Stimulated activated CD4-positive, alpha-beta T cell treated with anti-CD3 and anti-CD28 coated beads, Interleukin-1b, Interleukin-23, amount 100 ng/mL, for 48 hours (primary cell): ENCODE data around the gene NHSL1.

Source experiments
- DNase-seq: peaks from one replicate; pipeline ENCODE4 v3.0.0-alpha.2; 2020

NHSL1 gene, protein sequence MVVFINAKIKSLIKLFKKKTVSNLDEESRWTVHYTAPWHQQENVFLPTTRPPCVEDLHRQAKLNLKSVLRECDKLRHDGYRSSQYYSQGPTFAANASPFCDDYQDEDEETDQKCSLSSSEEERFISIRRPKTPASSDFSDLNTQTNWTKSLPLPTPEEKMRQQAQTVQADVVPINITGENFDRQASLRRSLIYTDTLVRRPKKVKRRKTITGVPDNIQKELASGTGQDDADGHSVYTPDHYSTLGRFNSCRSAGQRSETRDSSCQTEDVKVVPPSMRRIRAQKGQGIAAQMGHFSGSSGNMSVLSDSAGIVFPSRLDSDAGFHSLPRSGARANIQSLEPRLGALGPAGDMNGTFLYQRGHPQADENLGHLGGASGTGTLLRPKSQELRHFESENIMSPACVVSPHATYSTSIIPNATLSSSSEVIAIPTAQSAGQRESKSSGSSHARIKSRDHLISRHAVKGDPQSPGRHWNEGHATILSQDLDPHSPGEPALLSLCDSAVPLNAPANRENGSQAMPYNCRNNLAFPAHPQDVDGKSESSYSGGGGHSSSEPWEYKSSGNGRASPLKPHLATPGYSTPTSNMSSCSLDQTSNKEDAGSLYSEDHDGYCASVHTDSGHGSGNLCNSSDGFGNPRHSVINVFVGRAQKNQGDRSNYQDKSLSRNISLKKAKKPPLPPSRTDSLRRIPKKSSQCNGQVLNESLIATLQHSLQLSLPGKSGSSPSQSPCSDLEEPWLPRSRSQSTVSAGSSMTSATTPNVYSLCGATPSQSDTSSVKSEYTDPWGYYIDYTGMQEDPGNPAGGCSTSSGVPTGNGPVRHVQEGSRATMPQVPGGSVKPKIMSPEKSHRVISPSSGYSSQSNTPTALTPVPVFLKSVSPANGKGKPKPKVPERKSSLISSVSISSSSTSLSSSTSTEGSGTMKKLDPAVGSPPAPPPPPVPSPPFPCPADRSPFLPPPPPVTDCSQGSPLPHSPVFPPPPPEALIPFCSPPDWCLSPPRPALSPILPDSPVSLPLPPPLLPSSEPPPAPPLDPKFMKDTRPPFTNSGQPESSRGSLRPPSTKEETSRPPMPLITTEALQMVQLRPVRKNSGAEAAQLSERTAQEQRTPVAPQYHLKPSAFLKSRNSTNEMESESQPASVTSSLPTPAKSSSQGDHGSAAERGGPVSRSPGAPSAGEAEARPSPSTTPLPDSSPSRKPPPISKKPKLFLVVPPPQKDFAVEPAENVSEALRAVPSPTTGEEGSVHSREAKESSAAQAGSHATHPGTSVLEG (N-terminal part only)

DNA sequence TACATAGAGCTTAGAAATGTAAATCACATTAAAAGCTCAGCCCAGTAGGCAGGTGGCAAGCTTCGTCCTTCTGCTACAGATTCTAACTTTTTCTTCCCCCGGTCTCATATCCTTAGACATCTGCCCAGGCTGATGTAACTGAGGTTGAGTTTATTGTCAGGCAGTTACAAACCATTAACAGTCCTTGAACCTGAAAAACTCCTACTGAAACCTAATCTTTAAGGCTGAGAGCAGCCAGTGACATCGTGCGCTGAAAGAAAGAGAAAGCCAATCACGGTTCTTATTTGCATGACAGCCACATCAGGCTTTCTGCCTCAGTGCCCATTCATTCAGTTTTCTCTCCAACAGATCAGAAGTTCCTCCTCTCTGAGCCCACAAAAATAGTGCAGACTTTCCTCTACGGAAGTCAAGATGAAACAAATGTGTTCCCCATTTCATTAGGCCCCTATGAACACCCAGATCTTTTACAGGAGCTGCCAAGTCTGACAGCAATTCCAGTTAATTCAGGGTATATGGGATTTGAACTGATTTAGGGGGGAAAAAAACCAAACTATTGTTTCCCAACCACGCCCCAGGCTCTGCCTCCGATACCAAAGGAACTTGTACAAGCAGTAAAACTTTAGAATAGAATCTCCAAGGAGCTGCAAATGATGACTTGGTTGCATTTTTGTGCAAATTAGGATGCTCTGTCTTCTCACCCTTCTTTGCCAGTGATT, at the start of gene NHSL1:
NHSL1 (minus strand) TSS at position 192 of the 716 bp plus-strand sequence. CDS start 204 bp downstream, outside the sequence.
- no peak for DNase-seq

DNA sequence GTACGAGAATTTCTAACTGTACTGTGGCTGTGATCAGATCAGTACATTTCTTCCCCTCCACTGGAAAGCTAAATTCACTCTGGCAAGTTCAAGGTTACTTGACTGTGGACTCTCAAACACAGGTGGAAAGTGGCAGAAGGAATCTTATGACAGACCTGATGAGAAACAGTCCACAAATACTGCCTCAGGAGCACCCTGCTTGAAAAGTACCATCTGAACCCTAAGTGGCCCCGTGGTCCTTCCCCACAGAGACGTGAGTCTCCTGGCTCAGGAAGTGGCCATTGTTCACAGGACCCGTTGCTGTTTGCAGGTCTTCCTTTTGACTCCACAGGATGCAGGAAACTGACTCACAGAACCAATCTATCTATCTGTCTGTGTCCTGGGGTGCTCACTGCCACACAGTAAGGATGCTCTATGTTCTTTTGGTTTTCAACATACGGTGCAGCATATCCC, 47.5 kb upstream of the NHSL1 start:
- peak; percentile 11 for DNase-seq

DNA sequence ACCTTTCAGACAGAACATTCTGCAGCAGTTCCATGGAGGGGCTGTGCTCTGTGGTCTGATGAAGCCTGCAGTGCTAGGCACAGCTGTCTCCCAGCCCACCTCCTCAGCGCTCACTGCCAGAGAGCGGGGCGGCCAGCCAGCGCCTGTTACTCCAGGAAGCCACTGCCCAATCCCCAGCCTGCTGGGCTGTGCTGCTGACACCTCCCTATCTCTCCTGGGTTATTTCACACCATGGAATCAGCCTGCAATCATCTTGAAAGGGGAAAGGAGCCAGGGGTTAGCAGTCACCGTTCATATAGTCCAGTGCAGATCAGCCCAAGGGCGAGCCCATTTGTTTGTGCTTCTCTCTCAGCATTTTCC, 46.3 kb upstream of the NHSL1 start:
- no peak for DNase-seq

DNA sequence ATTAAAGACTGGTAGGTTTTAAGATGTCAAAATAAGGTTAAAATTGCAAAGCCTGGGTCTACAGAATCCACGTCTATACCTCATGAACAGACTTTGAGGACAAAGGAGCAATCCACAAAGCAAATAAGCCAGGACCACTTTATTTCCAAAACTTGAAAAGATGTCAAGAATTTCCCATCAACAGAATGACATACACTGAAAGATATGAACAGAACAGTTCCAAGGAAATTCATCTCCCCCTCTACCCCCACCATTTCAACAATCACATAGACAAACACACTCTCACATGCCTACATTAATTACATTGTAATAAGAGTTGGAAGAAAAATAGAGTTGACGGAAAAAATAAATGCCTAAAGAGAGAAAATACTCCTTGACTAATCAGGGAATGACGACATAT, 45.2 kb upstream of the NHSL1 start:
- DNase-seq: no peak

DNA sequence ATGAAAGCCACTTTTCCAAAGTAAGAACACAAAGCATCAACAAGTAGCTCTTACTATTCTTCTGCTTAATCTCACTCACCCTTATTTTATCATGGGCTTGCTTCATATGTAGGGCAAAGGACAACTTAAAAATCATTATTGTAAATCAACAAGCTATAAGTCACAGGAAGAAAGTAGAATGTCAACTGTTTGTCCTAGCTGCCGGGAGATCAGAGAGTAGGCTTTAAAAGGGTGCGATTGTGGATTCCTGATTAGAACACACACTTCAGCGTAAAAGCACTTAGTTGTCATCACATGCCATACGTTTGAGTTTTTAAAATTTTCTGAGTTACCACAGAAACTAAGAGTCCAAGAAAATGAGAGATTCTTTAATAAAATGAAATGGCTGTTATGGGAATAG, 44.4 kb upstream of the NHSL1 start:
- DNase-seq: no peak

DNA sequence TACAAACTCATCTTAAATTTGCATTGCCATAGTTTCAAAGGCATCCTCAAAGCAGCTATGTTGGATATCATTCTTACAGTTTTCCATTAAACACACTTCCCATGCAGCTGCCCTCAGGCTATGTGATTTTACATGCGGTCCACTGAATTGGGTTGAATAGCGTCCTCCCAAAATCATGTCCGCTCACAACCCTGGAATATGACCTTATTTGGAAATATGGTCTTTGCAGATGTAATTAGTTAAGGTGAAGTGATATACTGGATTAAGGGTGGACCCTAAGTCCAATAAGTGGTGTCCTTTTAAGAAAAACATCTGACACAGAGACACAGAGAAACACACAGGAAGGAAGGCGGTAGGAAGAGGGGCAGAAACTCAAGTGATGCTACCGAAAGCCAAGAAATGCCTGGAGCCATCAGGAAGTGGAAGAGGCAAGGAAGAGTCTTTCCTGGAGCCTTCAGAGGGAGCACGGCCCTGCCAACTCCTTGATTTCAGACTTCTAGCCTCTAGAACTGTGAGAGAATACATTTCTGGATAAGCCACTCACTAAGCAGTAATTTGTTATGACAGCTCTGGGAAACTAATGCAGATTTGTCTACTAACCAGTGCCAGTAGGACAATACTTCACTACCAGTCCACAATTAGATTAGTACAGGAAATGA, 42.7 kb upstream of the NHSL1 start:
- no peak for DNase-seq

DNA sequence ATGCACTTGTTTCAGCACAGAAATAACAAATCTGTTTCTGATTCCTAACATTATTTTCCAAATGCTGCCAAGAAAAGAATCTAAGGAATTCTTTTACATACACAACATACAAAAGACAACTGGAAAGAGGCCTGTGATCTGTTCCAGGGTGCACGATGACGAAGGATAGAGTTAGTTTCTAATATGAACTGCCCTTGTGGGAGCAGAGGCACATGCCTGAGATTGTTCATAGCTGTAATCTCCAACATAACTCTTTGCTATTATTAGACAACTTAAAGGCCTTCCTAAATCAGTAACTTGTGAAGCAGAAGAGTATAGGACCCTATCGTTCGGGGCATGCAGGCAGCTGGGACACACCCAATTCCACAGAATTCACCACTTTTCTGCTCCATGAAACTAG, 41.2 kb upstream of the NHSL1 start:
- DNase-seq: no peak

DNA sequence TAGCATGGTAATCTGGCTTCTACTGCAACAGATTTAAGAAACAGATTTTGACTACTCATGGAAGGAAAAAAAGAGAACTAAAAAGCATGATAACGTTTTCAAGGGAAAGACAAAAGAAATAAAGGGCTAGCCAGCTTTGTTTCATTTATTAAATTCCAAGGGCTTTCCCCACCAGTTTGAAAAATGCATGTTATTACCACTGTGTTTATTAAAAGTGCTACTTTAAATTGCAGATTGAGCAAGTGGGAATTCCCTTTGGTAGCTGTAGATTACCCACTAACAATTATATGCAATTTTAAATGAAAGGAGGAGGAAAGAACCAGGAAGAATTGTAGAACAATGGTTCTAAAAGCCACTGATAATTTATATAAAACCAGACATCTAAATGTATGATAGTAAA, 40.6 kb upstream of the NHSL1 start:
- no peak for DNase-seq

DNA sequence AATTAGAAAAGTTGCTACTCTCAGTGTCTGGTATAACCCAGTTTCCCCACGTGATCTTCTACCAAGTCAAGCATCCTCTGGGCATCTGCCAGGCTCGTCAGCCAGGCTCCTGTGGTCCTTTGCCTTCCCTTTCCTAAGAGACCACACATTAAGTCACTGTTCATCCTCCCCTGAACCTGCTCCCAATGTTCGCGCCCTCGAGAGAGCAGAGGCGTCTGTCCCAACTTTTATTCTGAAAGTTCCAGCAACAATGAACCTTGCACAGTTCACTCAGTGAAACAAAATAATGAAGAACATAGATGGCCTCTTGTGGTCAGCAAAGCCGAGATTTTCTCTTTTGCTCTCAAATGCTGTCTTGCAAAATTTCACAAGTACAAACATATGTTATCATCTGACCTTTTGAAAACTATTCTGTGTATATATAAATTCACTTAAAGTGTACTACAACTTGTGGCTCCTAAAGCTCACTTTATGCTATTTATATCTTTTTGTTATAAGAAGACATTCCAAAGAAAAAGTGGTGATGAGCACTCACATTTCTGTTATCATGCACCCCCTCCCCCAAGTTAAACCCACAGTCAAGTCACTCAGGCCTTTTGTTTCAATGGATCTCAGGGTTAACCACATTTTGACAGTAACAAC, 39.2 kb upstream of the NHSL1 start:
- no peak for DNase-seq

DNA sequence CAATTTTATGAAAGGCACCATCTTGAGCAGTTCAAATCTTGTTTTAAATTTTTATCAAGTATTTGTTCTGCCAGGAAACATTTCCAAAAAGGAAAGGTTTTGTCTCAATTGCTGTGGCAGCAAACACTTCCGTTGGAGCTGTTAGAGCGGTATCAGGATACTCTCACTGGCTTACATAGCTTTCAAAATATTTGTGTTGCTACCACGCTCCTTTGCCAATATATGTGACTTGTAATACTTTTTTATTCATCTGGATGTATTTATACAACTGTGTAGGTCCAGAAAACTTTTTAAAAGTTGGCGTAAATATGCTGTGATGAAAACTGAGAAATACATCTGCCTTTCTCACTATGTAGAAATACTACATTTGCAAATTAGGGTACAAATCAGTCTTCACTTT, 37.8 kb upstream of the NHSL1 start:
- no peak for DNase-seq

DNA sequence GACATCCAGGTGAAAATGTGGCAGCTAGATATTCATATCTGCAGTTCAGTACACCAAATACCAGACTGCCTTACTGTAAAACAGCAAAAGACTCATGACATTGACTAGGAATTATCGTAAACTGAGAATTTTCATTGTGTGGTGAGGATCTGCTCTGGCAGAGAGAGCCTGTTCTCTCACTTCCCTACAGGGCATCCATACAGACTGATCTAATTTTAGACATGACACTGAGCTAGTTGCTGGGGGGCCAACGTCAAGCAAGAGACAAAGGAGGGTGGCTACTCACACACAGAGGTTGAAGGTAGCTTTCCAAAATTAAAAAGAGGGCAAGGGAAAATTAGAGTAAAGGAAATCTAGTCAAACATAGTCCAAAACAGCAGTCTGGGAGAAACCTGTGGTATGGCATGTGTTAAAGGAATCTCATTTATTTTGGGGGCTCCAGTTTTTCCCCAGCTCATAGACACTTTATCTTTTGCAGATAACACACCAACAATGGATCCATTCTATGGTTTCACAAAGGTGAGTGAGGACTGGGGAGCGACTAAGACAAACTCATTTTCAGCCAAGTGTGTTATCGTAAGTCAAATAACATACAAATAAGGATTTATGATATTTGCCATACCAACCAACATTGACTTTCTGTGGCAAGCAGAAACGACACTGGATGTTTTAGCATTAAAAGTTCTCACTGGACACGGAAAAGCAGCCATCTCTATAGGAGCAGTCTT, 36.6 kb upstream of the NHSL1 start:
- no peak for DNase-seq

DNA sequence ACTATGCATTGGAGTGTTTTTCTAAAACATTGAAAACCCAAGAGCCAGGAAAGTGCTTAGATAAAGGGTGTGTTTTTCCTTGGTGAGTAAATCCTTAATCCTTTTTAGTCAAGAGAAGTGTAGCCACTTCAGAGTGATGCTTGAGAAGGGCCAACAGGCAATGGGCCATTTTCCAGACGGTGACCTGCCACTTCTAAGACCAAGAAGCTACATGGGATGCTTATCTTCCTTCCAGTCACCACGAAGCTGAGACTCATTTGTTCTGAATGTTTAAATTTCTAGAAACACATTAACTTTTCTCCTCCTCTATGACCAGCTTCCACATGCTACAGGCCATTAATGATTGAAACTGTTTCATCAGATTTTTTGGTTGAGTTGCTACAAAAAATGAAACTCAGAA, 34.4 kb upstream of the NHSL1 start:
- DNase-seq: no peak

DNA sequence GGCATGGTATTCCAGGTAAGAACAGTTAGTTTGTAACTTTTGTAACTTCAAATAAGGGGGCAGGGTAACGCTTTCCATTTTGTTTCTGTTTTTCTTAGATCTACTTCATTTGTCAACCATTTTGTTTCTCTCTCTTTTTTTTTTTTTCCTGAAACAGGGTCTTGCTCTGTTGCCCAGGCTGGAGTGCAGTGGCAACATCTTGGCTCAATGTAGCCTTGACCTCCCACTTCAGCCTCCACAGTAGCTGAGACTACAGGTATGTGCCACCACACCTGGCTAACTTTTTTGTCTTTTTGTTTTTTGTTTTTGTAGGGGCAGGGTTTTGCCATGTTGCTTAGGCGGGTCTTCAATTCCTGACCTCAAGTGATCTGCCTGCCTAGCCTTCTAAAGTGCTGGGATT, 32.1 kb upstream of the NHSL1 start:
- no peak for DNase-seq

DNA sequence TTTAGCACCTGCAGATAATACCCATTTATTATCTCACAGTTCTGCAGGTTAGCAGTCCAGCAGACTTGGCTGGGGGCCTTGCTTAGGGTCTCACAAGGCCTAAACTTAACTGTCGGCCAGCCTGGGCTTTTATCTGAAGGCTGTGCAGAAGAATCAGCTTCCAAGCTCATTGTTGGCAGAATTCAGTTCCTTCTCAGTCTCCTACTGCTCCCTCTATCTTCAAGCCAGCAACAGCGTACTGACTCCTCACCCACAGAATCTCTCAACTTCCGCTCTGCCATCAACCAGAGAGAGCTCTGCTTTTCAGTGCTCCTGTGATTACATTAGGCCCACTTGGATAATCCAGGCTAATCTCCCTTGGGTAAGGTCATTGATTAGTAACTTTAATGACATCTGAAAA, 30.2 kb upstream of the NHSL1 start:
- DNase-seq: no peak

DNA sequence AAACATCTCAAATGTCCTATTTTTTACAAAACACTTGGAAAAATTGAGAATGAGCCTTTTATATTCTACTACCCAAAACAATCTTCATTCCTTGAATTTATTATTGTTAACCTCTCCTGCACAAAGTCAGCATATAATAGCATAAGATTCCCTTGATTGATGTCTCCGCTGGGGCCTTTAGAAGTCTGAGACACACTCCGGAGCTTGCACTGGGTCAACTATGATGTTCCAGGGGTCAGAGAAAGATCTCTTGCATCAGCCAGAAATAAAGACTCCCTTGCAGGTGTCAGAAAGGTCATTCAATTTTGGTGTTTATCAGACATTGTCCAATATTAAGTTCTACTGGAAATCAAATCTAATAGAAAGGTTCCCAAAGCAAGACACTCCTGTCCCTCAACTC, 29.7 kb upstream of the NHSL1 start:
- DNase-seq: no peak

DNA sequence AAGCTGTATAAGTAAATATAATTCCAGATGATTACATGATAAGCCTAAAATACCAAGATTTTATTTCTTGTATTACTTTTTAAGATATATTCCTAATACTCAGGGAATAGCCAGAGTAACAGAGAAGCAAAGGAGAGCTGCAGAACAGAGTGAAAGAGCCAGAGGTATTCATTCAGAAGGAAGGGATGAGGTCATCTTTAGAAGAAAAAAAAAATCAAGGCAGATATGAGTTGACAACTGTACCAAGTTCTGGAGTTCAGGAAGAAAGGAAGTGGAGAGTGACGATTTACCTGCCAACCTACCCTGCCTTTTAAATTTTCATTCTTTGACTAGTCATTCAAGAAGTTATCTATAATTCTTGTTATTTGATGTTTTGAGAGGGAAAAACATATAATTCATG, 28.8 kb upstream of the NHSL1 start:
- no peak for DNase-seq

DNA sequence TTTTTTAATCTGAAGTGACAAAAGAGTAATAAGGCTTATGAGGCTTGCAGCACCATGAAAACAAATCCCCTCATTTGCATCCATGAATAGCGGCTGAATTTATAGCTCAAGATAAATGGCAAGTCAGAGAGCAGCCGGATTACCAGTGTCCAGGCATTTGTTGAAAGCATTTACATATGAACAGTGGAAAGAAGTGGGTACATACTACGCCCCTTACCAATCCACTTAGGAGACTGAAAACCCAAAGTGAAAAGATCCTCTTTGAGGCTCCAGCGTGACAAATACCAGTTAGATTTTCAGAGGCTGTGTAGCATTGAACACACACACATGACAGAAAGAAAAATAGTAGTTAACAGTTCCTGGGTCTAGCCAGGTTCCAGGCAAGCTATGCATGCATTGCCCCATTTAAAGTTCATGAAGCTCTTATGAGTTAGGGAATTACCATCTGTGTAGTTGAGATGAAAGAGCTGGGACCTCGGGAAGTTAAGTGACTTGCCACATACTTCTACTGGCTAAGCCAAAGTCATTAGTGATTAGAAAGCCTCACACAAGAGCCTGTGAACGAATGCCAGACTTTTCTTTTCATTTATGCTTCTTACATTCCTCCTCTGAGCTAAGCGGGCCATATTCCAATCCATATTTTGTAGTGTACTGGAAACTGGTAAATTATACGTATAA, 28.3 kb upstream of the NHSL1 start:
- no peak for DNase-seq

DNA sequence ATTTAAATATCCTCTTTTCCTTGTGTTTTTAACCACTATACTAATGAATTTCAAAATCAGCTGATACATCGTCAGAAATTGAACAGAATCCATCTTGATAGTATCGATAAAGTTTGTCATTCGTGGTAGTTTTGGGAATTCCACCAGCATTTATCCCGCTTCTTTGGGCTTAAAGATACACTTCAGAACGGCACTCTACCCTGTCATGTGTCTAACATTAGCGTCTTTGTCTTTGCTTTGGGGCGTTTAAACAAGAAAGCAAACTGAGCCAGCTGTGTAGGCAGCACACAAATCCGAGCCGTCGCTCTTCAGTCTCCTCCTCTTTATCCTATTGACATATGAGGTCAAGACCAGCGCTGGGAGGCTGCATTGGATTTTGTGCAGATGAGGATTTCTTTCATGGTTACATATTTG, 27.5 kb upstream of the NHSL1 start:
- DNase-seq: no peak

DNA sequence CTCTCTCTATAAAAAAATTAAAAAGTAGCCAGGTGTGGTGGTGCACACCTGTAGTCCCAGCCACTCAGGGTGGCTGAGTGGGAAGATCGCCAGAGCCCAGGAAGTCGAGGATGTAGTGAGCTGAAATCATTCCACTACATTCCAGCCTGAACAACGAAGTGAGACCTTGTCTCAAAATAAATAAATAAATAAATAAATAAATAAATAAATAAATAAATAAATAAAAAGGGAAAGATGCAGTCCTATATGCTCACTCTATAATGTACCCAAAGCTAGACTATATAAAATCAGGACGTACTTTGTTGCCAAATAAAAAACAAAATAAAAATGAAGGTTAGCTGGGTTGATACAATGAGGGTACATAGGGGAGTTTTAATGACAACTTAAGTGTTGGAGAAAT, 26.1 kb upstream of the NHSL1 start:
- DNase-seq: no peak

DNA sequence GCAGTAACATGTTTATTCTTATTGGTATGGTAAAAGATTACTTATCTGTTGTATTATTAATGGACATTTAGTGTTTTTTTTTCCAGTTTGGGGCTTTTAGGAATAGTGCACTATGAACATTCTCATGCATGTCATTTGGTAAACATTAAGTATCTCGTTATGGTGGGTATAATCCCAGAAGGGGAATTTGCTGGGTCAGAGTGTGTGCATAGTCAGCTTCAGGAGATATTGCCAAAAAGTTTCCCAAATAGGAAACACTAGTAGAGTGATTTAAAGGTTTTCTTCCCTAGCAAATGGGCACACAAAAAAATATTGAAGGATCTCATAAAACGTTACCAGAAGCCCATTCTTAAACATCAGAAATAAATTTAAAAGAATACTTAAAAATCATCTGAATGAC, 25.2 kb upstream of the NHSL1 start:
- no peak for DNase-seq
